ENCODE data around the gene DNM1. TPM values are rescaled to one million over a fixed set of nuclear protein-coding genes. Genes with fewer than 3 reads are reported as not detected.

The DNM1 gene
- total and polyA plus RNA-seq, 2 experiments from 2014 or later: 36.0 to 42.0 TPM

- H3K27me3 ChIP-seq (ENCODE audit: insufficient read depth): no peaks in the 10 kb centered on the region
- H3K27me3 Mint-ChIP-seq (ENCODE audit: insufficient read depth, low read depth, poor library complexity): peaks cover 7% of the 10 kb centered on the region
- DNase-seq (ENCODE audit: low spot score) (no peak), ATAC-seq (no peak)
- no peaks in the 10 kb centered on the region; the same call in 2 of the 3 replicates for H3K9me3 Mint-ChIP-seq
- H4K20me1 ChIP-seq (replicated peaks; ENCODE audit: insufficient read depth): 0 out of 2 replicates have a peak, but pooled peaks cover 7% of the 10 kb centered on the region
- no peak overlapping the region for H2AFZ ChIP-seq
- H3K4me3 ChIP-seq: no peak overlapping the region
- no peak overlapping the region for H3K4me2 ChIP-seq
- no peaks in the 10 kb centered on the region for H3K4me1 ChIP-seq (ENCODE audit: insufficient read depth)
- H3K36me3 Mint-ChIP-seq (ENCODE audit: low read depth): peaks cover 62% of the 10 kb centered on the region
- H3K36me3 ChIP-seq (ENCODE audit: insufficient read depth): peaks cover 3% of the 10 kb centered on the region; the same call in 1 of the 2 replicates
- no peaks in the 10 kb centered on the region for H3K9me2 ChIP-seq (ENCODE audit: insufficient read depth)
- 0 out of 2 replicates have a peak, but pooled peaks cover under 1% of the 10 kb centered on the region for H3F3A ChIP-seq (replicated peaks; ENCODE audit: low read depth)
- H3K27ac Mint-ChIP-seq: no peak overlapping the region
- no peaks in the 10 kb centered on the region for H3K4me1 Mint-ChIP-seq
- H3K79me2 ChIP-seq (replicated peaks; ENCODE audit: insufficient read depth): no peaks in the 10 kb centered on the region
- no peak overlapping the region for H3K4me3 Mint-ChIP-seq
- TF ChIP-seq, protein P1, sequence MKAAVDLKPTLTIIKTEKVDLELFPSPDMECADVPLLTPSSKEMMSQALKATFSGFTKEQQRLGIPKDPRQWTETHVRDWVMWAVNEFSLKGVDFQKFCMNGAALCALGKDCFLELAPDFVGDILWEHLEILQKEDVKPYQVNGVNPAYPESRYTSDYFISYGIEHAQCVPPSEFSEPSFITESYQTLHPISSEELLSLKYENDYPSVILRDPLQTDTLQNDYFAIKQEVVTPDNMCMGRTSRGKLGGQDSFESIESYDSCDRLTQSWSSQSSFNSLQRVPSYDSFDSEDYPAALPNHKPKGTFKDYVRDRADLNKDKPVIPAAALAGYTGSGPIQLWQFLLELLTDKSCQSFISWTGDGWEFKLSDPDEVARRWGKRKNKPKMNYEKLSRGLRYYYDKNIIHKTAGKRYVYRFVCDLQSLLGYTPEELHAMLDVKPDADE (IDR thresholded peaks at IDR 0.05): no peak
- TF ChIP-seq EZH2 (IDR thresholded peaks at IDR 0.05; ENCODE audit: low read depth, unreplicated experiment): no peak
- TF ChIP-seq NANOG (IDR thresholded peaks at IDR 0.05; ENCODE audit: borderline replicate concordance): no peak
- TF ChIP-seq, protein P2, sequence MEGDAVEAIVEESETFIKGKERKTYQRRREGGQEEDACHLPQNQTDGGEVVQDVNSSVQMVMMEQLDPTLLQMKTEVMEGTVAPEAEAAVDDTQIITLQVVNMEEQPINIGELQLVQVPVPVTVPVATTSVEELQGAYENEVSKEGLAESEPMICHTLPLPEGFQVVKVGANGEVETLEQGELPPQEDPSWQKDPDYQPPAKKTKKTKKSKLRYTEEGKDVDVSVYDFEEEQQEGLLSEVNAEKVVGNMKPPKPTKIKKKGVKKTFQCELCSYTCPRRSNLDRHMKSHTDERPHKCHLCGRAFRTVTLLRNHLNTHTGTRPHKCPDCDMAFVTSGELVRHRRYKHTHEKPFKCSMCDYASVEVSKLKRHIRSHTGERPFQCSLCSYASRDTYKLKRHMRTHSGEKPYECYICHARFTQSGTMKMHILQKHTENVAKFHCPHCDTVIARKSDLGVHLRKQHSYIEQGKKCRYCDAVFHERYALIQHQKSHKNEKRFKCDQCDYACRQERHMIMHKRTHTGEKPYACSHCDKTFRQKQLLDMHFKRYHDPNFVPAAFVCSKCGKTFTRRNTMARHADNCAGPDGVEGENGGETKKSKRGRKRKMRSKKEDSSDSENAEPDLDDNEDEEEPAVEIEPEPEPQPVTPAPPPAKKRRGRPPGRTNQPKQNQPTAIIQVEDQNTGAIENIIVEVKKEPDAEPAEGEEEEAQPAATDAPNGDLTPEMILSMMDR (conservative IDR thresholded peaks at IDR 0.05; ENCODE audit: low read depth in 2 of 2): no peak
- TF ChIP-seq STAT1 (IDR thresholded peaks at IDR 0.05; ENCODE audit: unreplicated experiment): no peak
- TF ChIP-seq CREB1 (CRISPR knock-in tag; IDR thresholded peaks at IDR 0.05; ENCODE audit: low read depth): no peak
- TF ChIP-seq ZNF462 (CRISPR knock-in tag; IDR thresholded peaks at IDR 0.05): no peak
- no peak for TF ChIP-seq JUNB (IDR thresholded peaks at IDR 0.05; ENCODE audit: unreplicated experiment)
- TF ChIP-seq, protein P3, sequence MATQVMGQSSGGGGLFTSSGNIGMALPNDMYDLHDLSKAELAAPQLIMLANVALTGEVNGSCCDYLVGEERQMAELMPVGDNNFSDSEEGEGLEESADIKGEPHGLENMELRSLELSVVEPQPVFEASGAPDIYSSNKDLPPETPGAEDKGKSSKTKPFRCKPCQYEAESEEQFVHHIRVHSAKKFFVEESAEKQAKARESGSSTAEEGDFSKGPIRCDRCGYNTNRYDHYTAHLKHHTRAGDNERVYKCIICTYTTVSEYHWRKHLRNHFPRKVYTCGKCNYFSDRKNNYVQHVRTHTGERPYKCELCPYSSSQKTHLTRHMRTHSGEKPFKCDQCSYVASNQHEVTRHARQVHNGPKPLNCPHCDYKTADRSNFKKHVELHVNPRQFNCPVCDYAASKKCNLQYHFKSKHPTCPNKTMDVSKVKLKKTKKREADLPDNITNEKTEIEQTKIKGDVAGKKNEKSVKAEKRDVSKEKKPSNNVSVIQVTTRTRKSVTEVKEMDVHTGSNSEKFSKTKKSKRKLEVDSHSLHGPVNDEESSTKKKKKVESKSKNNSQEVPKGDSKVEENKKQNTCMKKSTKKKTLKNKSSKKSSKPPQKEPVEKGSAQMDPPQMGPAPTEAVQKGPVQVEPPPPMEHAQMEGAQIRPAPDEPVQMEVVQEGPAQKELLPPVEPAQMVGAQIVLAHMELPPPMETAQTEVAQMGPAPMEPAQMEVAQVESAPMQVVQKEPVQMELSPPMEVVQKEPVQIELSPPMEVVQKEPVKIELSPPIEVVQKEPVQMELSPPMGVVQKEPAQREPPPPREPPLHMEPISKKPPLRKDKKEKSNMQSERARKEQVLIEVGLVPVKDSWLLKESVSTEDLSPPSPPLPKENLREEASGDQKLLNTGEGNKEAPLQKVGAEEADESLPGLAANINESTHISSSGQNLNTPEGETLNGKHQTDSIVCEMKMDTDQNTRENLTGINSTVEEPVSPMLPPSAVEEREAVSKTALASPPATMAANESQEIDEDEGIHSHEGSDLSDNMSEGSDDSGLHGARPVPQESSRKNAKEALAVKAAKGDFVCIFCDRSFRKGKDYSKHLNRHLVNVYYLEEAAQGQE (IDR thresholded peaks at IDR 0.05; ENCODE audit: unreplicated experiment): no peak
- H3K27ac ChIP-seq (ENCODE audit: low read depth): no peak overlapping the region
Measured at GRCh38 chr9:128178806-128179431, 24.3 kb upstream of the DNM1 start.

All from GM23338 (cell line).